ENCODE data around the gene DUSP1.
"Not testable (repeated sequence)": the region's sequence is repeated elsewhere in the genome, so short reads cannot be mapped to it uniquely, and the experiment has no call there.

The DUSP1 gene

GRCh38 chr5:172785429-172786088, 14.6 kb upstream of the DUSP1 start:
- Histone ChIP-seq H3K4me3 (ENCODE audit: low read depth, low read length) (no peak overlapping the region), H3K27me3 (ENCODE audit: insufficient read depth, low read depth, severe bottlenecking) (no peaks in the 10 kb centered on the region), H3K36me3 (no peaks in the 10 kb centered on the region), H3K9me3 (ENCODE audit: severe bottlenecking) (no peaks in the 10 kb centered on the region), H3K27ac (no peak overlapping the region)
- DNase-seq = no peak
- no peak for TF ChIP-seq CTCF (IDR thresholded peaks at IDR 0.05; ENCODE audit: low read depth, low read length)

DNA sequence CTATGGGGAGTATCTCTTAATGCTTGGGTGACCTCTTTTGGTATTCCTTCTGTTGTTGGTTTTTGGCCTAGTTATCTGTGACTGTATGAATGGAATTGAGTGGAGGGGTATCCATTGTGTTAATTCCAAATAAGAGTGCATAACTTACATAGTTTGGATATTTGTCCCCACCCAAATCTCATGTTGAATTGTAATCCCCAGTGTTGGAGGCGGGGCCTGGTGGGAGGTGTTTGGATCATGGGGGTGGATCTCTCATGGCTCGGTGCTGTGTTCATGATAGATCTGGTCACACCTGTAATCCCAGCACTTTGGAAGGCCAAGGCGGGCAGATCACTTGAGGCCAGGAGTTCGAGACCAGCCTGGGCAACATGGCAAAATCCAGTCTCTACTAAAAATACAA, 13.2 kb upstream of the DUSP1 start:
- not testable (repeated sequence) for H3K9me3 ChIP-seq (ENCODE audit: severe bottlenecking); DNase-seq; H3K27me3 ChIP-seq (ENCODE audit: insufficient read depth, low read depth, severe bottlenecking); H3K36me3 ChIP-seq; H3K4me3 ChIP-seq (ENCODE audit: low read depth, low read length); H3K27ac ChIP-seq

- H3K27me3 ChIP-seq (ENCODE audit: insufficient read depth, low read depth, severe bottlenecking); H3K9me3 ChIP-seq (ENCODE audit: severe bottlenecking); H3K36me3 ChIP-seq; H3K27ac ChIP-seq; DNase-seq; H3K4me3 ChIP-seq (ENCODE audit: low read depth, low read length): not testable (repeated sequence)
Observed at GRCh38 chr5:172783319-172783718, 12.3 kb upstream of the DUSP1 start.

DNA sequence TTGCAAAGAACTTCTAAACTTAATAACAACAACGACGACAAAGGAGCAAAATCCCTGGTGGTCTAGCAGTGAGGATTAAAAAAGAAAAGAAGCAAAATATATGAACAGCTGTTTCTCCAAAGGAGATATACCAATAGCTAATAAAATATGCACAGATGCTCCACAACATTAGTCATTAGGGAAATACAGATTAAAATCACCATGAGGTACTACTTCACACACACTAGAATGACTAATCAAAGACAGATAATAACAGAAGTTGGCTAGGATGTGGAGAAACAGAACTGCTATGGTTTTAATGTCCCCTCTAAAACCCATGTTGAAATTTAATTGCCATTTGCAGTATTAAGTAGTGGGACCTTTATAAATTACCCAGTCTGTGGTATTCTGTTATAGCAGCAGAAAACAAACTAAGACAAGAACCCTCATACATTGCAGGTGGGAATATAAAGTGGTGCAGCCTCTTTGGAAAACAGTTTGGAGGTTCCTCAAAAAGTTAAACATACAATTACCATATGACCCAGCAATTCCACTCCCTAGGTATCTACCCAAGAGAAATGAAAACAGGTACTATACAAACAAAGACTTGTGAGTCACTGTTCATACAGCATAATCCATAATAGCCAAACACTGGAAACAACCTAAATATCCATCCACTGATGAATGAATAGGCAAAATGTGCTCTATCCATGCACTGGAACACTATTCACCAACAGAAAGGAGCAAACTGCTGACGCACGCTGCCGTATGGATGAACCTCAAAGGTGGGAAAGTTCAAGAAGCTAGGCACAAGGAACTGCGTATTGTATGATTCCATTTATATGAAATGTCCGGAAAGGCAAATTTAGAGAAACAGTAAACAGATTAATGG, 11.4 kb upstream of the DUSP1 start:
- no peaks in the 10 kb centered on the region for H3K9me3 ChIP-seq (ENCODE audit: severe bottlenecking)
- no peak overlapping the region for H3K4me3 ChIP-seq (ENCODE audit: low read depth, low read length)
- H3K36me3 ChIP-seq = no peaks in the 10 kb centered on the region
- H3K27ac ChIP-seq = no peak overlapping the region
- no peaks in the 10 kb centered on the region for H3K27me3 ChIP-seq (ENCODE audit: insufficient read depth, low read depth, severe bottlenecking)
- DNase-seq = no peak
- TF ChIP-seq CTCF (IDR thresholded peaks at IDR 0.05; ENCODE audit: low read depth, low read length) = no peak

DNA sequence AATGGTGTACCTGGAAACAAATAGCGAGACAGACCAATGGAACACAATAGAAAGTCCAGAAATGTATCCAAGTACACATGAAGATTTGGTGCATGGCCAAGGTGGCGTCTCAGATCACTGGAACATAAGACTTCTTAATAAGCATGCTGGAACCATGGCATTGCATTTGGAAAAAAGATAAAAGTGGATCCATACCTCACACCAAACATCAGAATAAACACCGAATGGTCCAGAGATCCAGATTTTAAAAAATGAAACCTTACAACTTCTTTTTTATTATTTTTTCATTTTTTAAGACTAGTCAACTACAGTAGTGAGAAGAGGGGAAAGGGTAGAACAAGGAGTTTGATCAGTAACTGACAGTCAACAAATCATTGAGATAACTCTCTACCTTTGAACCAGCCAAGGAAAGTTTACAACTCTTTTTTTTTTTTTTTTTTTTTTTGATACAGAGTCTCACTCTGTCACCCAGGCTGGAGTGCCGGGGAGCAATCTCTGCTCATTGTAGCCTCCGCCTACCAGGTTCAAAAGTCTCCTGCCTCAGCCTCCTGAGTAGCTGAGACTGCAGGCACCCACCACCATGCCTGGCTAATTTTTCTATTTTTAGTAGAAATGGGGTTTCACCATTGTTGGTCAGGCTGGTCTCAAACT, 8.8 kb upstream of the DUSP1 start:
- Histone ChIP-seq H3K27me3 (ENCODE audit: insufficient read depth, low read depth, severe bottlenecking) (no peaks in the 10 kb centered on the region), H3K36me3 (no peaks in the 10 kb centered on the region), H3K27ac (no peak overlapping the region), H3K9me3 (ENCODE audit: severe bottlenecking) (no peaks in the 10 kb centered on the region), H3K4me3 (ENCODE audit: low read depth, low read length) (no peak overlapping the region)
- TF ChIP-seq CTCF (IDR thresholded peaks at IDR 0.05; ENCODE audit: low read depth, low read length) = no peak
- no peak for DNase-seq

DNA sequence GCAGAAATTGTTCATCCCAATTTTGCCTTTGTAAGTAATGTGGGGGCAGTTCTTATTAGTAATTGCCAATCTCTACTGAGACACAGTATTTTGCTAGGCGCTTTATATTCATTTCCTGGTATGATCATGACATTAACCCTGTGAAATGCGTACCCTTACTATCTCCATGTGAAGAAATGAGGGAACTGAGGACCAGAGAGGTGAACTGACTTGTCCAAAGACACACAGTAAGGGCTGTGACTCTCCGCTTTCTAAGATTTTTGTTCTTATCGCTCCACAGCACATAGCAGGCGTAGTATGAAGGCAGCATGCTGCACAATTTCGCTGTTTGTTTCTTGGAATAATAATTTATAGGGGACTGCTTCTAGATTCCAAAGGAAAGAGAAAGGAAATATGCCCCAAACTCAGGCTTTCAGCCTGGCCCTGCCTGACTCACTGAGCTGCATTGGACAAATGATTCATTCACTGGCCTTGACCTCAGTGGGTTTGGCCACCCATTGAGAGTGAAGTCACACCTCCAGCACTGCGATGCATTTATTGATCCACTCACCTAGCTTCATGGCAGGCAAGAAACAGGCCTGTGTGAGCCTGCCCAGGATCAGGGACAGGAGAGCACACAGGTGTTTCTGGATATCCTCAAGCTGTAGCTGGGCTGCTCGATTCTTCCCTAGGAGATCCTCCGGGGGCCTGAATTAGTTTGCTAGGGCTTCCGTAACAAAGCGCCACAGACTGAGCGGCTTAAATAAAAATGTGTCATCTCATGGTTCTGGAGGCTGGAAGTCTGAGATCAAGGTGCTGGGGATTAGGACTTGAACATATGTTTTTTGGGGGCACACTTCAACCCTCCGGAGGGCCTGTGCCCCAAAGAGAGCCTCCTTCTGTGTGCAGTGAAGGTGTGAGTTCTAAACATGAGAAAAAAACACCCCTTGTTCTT, 7.2 kb upstream of the DUSP1 start:
- peak; percentile 27 for DNase-seq
- Histone ChIP-seq H3K36me3 (no peaks in the 10 kb centered on the region), H3K27me3 (ENCODE audit: insufficient read depth, low read depth, severe bottlenecking) (no peaks in the 10 kb centered on the region), H3K9me3 (ENCODE audit: severe bottlenecking) (no peaks in the 10 kb centered on the region), H3K4me3 (ENCODE audit: low read depth, low read length) (no peak overlapping the region), H3K27ac (peak overlapping the region; percentile 20)
- TF ChIP-seq CTCF (IDR thresholded peaks at IDR 0.05; ENCODE audit: low read depth, low read length) = no peak

Data from WERI-Rb-1 (cell line).